ENCODE data around the gene TRPV4. TPM values are rescaled to one million over a fixed set of nuclear protein-coding genes. Genes with fewer than 3 reads are reported as not detected.

TRPV4 gene
- total RNA-seq, 2 donors from 2014 or later: 0.59 to 0.90 TPM

DNA sequence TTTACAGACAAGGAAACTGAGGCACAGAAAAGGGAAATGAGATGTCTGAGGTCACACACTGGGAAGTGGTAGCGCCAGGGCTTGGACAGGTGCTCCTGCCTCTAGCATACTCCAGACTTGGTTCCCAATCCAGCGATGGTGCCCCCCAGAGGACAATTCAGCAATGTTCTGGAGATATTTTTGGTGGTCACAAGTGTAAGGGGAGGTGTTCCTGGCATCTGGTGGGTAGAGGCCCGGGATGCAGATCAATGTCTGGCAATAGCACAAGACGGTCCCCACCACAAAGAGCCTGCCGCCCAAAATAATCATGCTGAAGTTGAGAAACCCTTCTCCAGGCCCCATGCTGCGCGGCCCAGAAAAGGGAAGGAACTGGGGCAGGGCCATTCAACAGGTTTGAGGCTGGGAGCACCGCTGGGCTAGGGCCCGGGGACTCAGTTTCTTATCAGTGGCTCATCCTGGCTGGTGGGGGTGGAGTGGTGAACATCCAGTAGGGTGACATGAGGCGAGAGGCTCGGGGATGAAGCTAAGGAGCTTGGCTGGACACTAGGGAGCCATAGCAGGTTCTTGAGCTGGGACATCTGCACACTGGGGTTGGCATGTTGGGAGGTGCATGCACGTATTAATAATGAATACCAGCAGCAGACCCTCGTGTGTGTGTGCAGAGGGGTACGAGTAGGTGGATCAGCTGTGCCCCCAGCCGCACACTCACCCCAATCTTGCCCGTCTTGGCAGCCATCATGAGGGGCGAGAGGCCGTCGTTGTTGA lies 35.1 kb downstream of the TRPV4 start:
- Histone ChIP-seq H3K9me3 (no peaks in the 10 kb centered on the region), H3K27ac (no peak overlapping the region), H3K4me3 (no peak overlapping the region), H3K36me3 (no peaks in the 10 kb centered on the region), H3K27me3 (no peaks in the 10 kb centered on the region), H3K4me1 (no peaks in the 10 kb centered on the region)
- TF ChIP-seq, protein P1, sequence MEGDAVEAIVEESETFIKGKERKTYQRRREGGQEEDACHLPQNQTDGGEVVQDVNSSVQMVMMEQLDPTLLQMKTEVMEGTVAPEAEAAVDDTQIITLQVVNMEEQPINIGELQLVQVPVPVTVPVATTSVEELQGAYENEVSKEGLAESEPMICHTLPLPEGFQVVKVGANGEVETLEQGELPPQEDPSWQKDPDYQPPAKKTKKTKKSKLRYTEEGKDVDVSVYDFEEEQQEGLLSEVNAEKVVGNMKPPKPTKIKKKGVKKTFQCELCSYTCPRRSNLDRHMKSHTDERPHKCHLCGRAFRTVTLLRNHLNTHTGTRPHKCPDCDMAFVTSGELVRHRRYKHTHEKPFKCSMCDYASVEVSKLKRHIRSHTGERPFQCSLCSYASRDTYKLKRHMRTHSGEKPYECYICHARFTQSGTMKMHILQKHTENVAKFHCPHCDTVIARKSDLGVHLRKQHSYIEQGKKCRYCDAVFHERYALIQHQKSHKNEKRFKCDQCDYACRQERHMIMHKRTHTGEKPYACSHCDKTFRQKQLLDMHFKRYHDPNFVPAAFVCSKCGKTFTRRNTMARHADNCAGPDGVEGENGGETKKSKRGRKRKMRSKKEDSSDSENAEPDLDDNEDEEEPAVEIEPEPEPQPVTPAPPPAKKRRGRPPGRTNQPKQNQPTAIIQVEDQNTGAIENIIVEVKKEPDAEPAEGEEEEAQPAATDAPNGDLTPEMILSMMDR (IDR thresholded peaks at IDR 0.05): no peak
- no peak for DNase-seq (ENCODE audit: low spot score)

DNA sequence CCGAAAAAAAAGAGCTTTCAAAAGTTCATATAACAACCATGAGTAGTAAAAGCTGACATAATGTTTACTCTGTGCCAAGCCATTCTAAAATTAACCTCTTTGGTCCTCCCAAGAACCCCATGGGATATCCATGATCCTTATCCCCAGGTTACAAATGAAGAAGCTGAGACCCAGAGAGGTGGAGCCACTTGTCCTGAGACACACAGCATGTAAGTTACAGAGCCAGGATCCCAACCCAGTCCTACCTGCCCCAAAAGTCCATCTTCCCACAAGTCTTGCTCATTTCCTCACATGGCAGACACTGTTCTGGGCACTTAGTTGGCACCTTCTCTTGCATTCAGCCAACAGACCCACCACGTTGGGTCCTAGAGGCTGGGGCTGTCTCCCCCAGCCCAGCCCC lies 37.1 kb downstream of the TRPV4 start:
- no peak for DNase-seq (ENCODE audit: low spot score)
- no peak overlapping the region for H3K4me3 ChIP-seq
- TF ChIP-seq, protein P1 (IDR thresholded peaks at IDR 0.05): no peak
- H3K9me3 ChIP-seq: no peaks in the 10 kb centered on the region
- no peak overlapping the region for H3K27ac ChIP-seq
- no peaks in the 10 kb centered on the region for H3K4me1 ChIP-seq
- H3K36me3 ChIP-seq: no peaks in the 10 kb centered on the region
- no peaks in the 10 kb centered on the region for H3K27me3 ChIP-seq

DNA sequence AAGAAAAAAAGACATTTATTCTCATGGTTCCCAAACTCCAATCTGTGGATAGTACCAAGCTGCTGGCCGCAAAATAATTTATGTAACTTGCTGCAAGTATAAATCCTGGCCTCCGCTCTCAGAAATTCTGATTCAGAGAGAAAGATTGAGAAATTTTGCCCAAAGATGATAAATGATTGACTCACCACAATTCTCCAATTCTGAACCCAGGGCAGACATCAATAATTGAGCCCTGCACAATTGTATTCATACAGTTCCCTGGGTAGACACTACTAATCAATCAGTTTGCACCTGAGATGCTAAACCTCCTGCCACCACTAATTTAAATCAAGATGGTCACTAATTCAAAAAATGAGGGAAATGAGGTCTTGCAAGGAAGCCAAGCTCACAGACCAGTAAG lies 38.2 kb downstream of the TRPV4 start:
- Histone ChIP-seq H3K4me1 (no peaks in the 10 kb centered on the region), H3K4me3 (no peak overlapping the region), H3K27me3 (no peaks in the 10 kb centered on the region), H3K9me3 (no peaks in the 10 kb centered on the region), H3K27ac (no peak overlapping the region), H3K36me3 (no peaks in the 10 kb centered on the region)
- TF ChIP-seq, protein P1 (IDR thresholded peaks at IDR 0.05): no peak
- DNase-seq (ENCODE audit: low spot score): no peak

DNA sequence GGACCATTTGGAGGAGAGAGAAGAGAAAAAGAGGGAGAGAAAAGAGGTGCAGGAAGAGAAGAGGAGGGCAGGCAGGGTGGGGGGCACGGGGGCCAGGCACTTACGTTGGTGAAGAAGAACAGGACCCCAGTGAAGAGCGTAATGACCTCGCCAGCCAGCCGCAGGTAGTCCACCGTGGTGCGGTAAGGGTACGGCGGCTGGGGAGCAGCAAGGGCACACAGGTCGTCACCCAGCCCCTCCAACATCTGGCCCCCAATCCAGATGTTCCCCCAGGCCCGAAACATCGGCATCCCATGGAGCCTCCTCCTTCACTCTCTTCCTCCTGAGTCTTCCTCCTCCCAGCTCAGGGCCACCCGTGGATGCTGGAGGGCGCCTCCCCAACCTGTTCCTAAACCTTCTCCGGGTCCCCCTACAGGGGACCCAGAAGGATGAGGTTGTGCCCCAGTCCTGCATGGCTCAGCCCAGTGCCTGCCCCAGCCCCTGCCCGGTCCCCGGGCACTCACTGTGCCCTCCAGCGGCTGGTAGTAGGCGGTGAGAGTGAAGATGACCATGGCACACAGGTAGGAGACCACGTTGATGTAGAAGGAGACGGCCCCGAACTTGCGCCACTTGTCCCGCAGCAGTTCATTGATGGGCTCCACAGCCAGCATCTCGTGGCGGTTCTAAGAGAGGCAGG lies 39.2 kb downstream of the TRPV4 start:
- no peaks in the 10 kb centered on the region for H3K4me1 ChIP-seq
- no peak overlapping the region for H3K27ac ChIP-seq
- H3K9me3 ChIP-seq: no peaks in the 10 kb centered on the region
- H3K4me3 ChIP-seq: no peak overlapping the region
- TF ChIP-seq, protein P1 (IDR thresholded peaks at IDR 0.05): no peak
- DNase-seq (ENCODE audit: low spot score): no peak
- no peaks in the 10 kb centered on the region for H3K27me3 ChIP-seq
- no peaks in the 10 kb centered on the region for H3K36me3 ChIP-seq

DNA sequence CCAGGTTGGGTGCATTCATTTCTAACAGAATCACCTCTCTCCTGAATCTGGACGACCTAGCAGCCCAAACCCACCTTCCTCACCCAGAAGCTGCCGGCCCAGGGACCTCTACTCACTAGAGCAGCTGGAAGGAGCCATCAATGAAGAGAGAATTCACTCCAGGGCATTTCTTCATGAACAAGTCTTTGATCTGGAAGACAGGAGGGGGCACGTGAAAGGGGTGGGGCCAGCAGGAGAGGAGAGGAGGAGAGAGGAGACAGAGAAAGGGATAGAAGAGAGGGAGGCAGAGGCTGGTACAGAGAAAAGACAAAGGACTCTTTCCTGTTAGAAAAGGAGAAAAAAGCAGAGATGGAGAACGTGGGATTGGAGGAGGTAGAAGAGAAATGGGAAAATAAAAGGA lies 39.8 kb downstream of the TRPV4 start:
- Histone ChIP-seq H3K4me3 (no peak overlapping the region), H3K27ac (no peak overlapping the region), H3K27me3 (no peaks in the 10 kb centered on the region), H3K9me3 (no peaks in the 10 kb centered on the region), H3K4me1 (no peaks in the 10 kb centered on the region), H3K36me3 (no peaks in the 10 kb centered on the region)
- TF ChIP-seq, protein P1 (IDR thresholded peaks at IDR 0.05): no peak
- no peak for DNase-seq (ENCODE audit: low spot score)

Measured in right atrium auricular region (tissue), 2 donors.